Caco-2 (cell line): ENCODE measurements around the gene GNGT2. TPM values are rescaled to one million over a fixed set of nuclear protein-coding genes. Genes with fewer than 3 reads are reported as not detected.

ENCODE experiments used
- BruUV-seq: library from RNA; stranded (reverse); fragments of 400-500 nt; replicated peaks from 2 replicates; lab custom pipeline; 2021; lab: Mats Ljungman, UMichigan
- CTCF ChIA-PET: fragments of 300-600 bp; sonication (Branson Sonifier 250); formaldehyde crosslinking; loops from one replicate; lab custom pipeline; 2022; ENCODE audit warnings: antibody characterized with exemption; lab: Charles Lee
- POLR2A ChIA-PET: fragments of 300-600 bp; sonication (Branson Sonifier 250); formaldehyde crosslinking; loops from one replicate; lab custom pipeline; 2022; ENCODE audit warnings: antibody characterized with exemption; lab: Charles Lee
- DNase-seq, 2 experiments: peaks; one replicate each; pipeline versions ENCODE4 v3.0.0 to v3.0.0-alpha.2; 2020 to 2022
- H3K27me3 ChIP-seq: replicated peaks from 2 replicates; pipeline ENCODE4 v1.6.0; 2011; ENCODE audit warnings: low read length; ENCODE audit not compliant: control insufficient read depth, insufficient read depth
- H3K36me3 ChIP-seq: 2 replicates; pipeline ENCODE4 v1.5.1; 2011; ENCODE audit warnings: low read length; ENCODE audit not compliant: control insufficient read depth, insufficient read depth
- H3K4me1 ChIP-seq: fragments of 250-450 bp; sonication (Bioruptor Pico); 2 replicates; pipeline ENCODE4 v1.5.1; 2020; ENCODE audit warnings: mild to moderate bottlenecking
- H3K4me3 ChIP-seq: 2 replicates; pipeline ENCODE4 v1.5.1; 2011; ENCODE audit warnings: low read depth, mild to moderate bottlenecking, control low read depth, low read length
- H3K9me3 ChIP-seq: fragments of 250-450 bp; sonication (Bioruptor Pico); 2 replicates; pipeline ENCODE4 v1.5.1; 2020; ENCODE audit warnings: mild to moderate bottlenecking, moderate library complexity
- H3K27ac Mint-ChIP-seq: one replicate; pipeline ENCODE4 v1.8.0; 2022; ENCODE audit warnings: mixed read lengths; ENCODE audit not compliant: unreplicated experiment
- H3K27me3 Mint-ChIP-seq: one replicate; pipeline ENCODE4 v1.8.0; 2022; ENCODE audit warnings: mixed read lengths; ENCODE audit not compliant: insufficient read depth, unreplicated experiment
- H3K36me3 Mint-ChIP-seq: one replicate; pipeline ENCODE4 v1.8.0; 2022; ENCODE audit warnings: mild to moderate bottlenecking, mixed read lengths; ENCODE audit not compliant: insufficient read depth, unreplicated experiment
- H3K4me1 Mint-ChIP-seq: one replicate; pipeline ENCODE4 v1.8.0; 2022; ENCODE audit warnings: low read depth, mixed read lengths; ENCODE audit not compliant: unreplicated experiment
- H3K4me3 Mint-ChIP-seq: one replicate; pipeline ENCODE4 v1.8.0; 2022; ENCODE audit warnings: mild to moderate bottlenecking, moderate library complexity, mixed read lengths; ENCODE audit not compliant: unreplicated experiment
- H3K9me3 Mint-ChIP-seq: one replicate; pipeline ENCODE4 v1.8.0; 2022; ENCODE audit warnings: mixed read lengths; ENCODE audit not compliant: unreplicated experiment
- CTCF ChIP-seq, 2 experiments: fragments of 200-600 bp in 1 of 2; IDR thresholded peaks; 1 replicate in 1 of 2; 2 replicates in 1 of 2; pipeline versions ENCODE4 v1.5.1 to v1.8.0; 2011 to 2022; ENCODE audit warnings: antibody characterized with exemption in 1 of 2, control low read depth in 1 of 2, inconsistent platforms in 1 of 2, low read depth in 1 of 2, low read length in 1 of 2, mild to moderate bottlenecking in 1 of 2, moderate library complexity in 1 of 2; ENCODE audit not compliant: insufficient read depth in 1 of 2, severe bottlenecking in 1 of 2, unreplicated experiment in 1 of 2
- intact Hi-C: fragments of 100-400 bp; cut with micrococcal nuclease; formaldehyde crosslinking; loops from one replicate; pipeline ENCODE4 v1.10.0; 2022; ENCODE audit not compliant: unreplicated experiment
- total RNA-seq: library from RNA; stranded (reverse); gene quantifications from 2 replicates; pipeline ENCODE4 v1.2.3, GENCODE V29; 2022

The GNGT2 gene
- total RNA-seq, 1 experiment from 2014 or later, result not detected

GRCh38 chr17:49197346-49197998 is 12.9 kb downstream of the GNGT2 start:
- Mint-ChIP-seq H3K4me3 (no peak overlapping the region), H3K9me3 (no peaks in the 10 kb centered on the region), H3K27me3 (no peaks in the 10 kb centered on the region), H3K27ac (no peak overlapping the region), H3K4me1 (peaks cover 14% of the 10 kb centered on the region), H3K36me3 (peaks cover 7% of the 10 kb centered on the region)
- ChIA-PET POLR2A (no interaction called here), CTCF (interaction anchor here (0.6 to 1.0 kb wide), 4 partner anchors 9 to 30 kb away, joined by 3 to 6 read pairs (median 4); no protein-coding TSS in a partner anchor)
- intact Hi-C loops, result loop anchor here (1.0 to 10.0 kb wide), 2 partner anchors 30 to 243 kb away; no protein-coding TSS in a partner anchor
- H3K4me1 ChIP-seq, result peaks cover 9% of the 10 kb centered on the region
- H3K9me3 ChIP-seq, result no peaks in the 10 kb centered on the region
- H3K4me3 ChIP-seq, result no peak overlapping the region
- peak in 1 of 2 experiments; percentile 39 for DNase-seq
- TF ChIP-seq CTCF (IDR thresholded peaks at IDR 0.05; ENCODE audit: insufficient read depth in 1 of 2, low read depth in 1 of 2, low read length in 1 of 2, severe bottlenecking in 1 of 2, unreplicated experiment in 1 of 2), result no peak
- no peaks in the 10 kb centered on the region; the same call in 1 of the 2 replicates for H3K27me3 ChIP-seq
- no peaks in the 10 kb centered on the region for H3K36me3 ChIP-seq
- BruUV-seq, result no TSS peak

- no peak for TF ChIP-seq CTCF (IDR thresholded peaks at IDR 0.05; ENCODE audit: insufficient read depth in 1 of 2, low read depth in 1 of 2, low read length in 1 of 2, severe bottlenecking in 1 of 2, unreplicated experiment in 1 of 2)
- H3K4me1 Mint-ChIP-seq, result peaks cover 14% of the 10 kb centered on the region
- ChIA-PET POLR2A (no interaction called here), CTCF (no interaction called here)
- Histone ChIP-seq H3K36me3 (no peaks in the 10 kb centered on the region), H3K27me3 (no peaks in the 10 kb centered on the region), H3K4me1 (peaks cover 9% of the 10 kb centered on the region), H3K4me3 (no peak overlapping the region), H3K9me3 (no peaks in the 10 kb centered on the region)
- no peak overlapping the region for H3K27ac Mint-ChIP-seq
- no peaks in the 10 kb centered on the region for H3K27me3 Mint-ChIP-seq
- H3K4me3 Mint-ChIP-seq, result no peak overlapping the region
- BruUV-seq, result no TSS peak
- H3K36me3 Mint-ChIP-seq, result peaks cover 17% of the 10 kb centered on the region
- intact Hi-C loops, result loop anchor here (10.0 kb wide), 1 partner anchor 242 kb away; no protein-coding TSS in a partner anchor
- DNase-seq, result no peak
- no peaks in the 10 kb centered on the region for H3K9me3 Mint-ChIP-seq
Observed at GRCh38 chr17:49196520-49196919, 13.9 kb downstream of the GNGT2 start.

GRCh38 chr17:49195751-49196150 is 14.6 kb downstream of the GNGT2 start:
- Histone ChIP-seq H3K4me3 (no peak overlapping the region), H3K36me3 (no peaks in the 10 kb centered on the region), H3K4me1 (peaks cover 9% of the 10 kb centered on the region), H3K27me3 (no peaks in the 10 kb centered on the region), H3K9me3 (no peaks in the 10 kb centered on the region)
- no peak for DNase-seq
- POLR2A ChIA-PET, result no interaction called here
- Mint-ChIP-seq H3K27ac (no peak overlapping the region), H3K4me3 (no peak overlapping the region), H3K4me1 (peaks cover 14% of the 10 kb centered on the region), H3K36me3 (peaks cover 18% of the 10 kb centered on the region), H3K9me3 (no peaks in the 10 kb centered on the region), H3K27me3 (no peaks in the 10 kb centered on the region)
- TF ChIP-seq CTCF (IDR thresholded peaks at IDR 0.05; ENCODE audit: insufficient read depth in 1 of 2, low read depth in 1 of 2, low read length in 1 of 2, severe bottlenecking in 1 of 2, unreplicated experiment in 1 of 2), result no peak
- no TSS peak for BruUV-seq
- CTCF ChIA-PET, result no interaction called here
- intact Hi-C loops, result loop anchor here (10.0 kb wide), 1 partner anchor 241 kb away; no protein-coding TSS in a partner anchor
